ENCODE results near the gene ZC2HC1B. TPM values are rescaled to one million over a fixed set of nuclear protein-coding genes. Genes with fewer than 3 reads are reported as not detected.

The ZC2HC1B gene
- total RNA-seq, 1 donor: not detected

DNA sequence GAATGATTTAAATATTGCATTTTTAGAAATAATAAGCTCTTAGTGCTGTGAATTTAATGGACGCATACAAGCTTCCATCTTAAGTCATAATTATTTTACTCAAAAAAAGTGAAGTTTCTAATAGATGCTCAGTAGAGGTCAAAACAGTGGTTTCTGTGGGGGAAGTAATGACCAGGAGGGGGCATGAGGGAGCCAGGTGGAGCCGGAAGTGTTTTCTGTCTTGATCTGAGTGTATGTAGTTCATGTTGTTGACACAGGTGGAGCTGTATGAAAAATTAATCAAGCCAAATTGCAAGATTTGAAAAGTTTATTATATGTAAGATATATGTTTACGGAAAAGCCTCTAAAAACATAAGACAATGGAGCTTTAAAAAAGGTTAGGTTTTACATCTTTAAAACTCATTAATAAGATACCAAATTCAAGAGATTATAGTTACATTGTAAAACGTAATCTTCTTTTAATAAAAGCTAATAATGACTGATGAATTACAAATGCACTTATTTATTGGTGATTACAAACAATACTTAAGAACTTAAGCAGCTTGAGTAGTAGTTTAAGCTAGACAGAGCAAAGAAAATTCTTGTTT lies 75.8 kb downstream of the ZC2HC1B start:
- H3K4me3 ChIP-seq (ENCODE audit: low read depth, low read length): no peak overlapping the region
- DNase-seq (ENCODE audit: low read depth): peak; percentile 56
- peak; percentile 70 for TF ChIP-seq CTCF (IDR thresholded peaks at IDR 0.05; ENCODE audit: insufficient read depth, low read depth, low read length)

DNA sequence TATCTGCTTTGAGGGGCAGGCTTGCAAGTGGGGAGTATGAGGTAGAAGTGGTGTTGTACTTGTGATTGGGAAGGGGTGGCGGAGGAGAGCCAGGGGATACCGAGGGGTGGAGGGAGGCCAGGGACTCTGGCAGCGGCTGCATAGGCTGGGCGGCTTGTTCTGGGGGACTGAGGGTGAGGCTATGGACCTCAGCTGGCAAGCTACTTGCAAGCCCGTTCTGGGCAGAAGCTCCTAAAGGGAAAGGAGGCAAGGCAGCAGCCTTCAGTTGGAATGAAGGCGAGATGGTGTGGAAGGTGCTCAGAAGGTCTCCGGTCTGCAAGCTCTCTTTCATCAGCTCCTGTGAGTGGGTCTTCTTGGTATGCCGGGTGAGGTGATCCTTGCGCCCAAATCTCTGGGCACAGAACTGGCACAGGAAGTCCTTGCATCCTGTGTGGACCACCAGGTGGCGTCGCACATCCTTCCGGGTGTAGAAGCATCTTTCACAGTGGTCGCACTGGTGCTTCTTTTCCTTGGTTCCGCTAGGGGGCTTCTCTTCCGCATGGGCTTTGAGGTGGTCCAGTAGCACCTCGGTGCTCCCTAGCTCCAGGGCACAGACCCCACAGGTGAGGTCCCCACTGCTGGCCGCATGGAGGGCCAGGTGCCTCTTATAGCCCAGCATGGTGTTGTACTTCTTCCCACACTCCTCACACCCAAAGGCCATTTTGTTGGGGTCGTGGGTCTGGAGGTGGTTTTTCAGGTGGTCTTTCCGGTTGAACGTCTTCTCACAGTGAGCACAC lies 77.8 kb downstream of the ZC2HC1B start:
- H3K4me3 ChIP-seq (ENCODE audit: low read depth, low read length): no peak overlapping the region
- peak; percentile 67 for TF ChIP-seq CTCF (IDR thresholded peaks at IDR 0.05; ENCODE audit: insufficient read depth, low read depth, low read length)
- DNase-seq (ENCODE audit: low read depth): peak; percentile 61

DNA sequence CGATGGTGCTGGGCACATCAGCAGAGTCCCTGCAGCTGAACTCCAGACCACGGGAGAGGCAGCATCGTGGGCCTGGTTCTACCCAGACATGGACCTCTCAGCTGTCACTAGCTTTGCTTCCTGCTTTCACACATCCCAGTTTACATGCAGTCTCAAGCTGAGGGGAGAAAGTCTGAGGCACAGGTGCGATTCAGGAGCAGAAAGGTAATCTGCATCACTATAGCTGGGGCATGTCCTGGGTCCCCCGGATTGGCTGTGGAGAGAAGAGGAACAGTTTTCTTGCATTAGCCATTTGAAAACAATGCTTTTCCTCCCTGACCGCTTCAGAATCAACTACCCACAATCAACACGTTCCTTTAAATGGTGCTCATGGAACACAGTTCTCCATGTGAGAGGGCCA lies 83.9 kb downstream of the ZC2HC1B start:
- no peak for TF ChIP-seq CTCF (IDR thresholded peaks at IDR 0.05; ENCODE audit: insufficient read depth, low read depth, low read length)
- DNase-seq (ENCODE audit: low read depth): no peak
- no peak overlapping the region for H3K4me3 ChIP-seq (ENCODE audit: low read depth, low read length)

DNA sequence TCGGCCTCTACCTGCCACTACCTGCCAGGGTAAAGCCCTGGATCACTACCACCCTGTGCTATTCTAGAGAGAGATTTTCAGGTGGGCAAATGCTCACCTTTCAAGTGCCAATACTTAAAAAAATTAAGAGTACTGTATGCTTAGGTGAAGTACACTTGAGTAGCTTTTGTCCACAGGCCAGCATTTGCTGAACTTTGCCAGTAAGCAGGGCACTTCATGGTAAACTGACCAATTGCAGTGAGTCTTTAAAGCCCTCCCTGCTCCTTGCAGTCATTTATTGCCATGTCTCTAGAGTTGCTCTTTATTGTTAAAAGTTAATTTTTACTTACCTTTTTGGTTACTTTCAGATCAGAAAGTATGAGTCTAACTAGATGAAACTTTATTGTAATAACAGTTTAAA lies 85.3 kb downstream of the ZC2HC1B start:
- TF ChIP-seq CTCF (IDR thresholded peaks at IDR 0.05; ENCODE audit: insufficient read depth, low read depth, low read length): no peak
- H3K4me3 ChIP-seq (ENCODE audit: low read depth, low read length): no peak overlapping the region
- DNase-seq (ENCODE audit: low read depth): no peak

DNA sequence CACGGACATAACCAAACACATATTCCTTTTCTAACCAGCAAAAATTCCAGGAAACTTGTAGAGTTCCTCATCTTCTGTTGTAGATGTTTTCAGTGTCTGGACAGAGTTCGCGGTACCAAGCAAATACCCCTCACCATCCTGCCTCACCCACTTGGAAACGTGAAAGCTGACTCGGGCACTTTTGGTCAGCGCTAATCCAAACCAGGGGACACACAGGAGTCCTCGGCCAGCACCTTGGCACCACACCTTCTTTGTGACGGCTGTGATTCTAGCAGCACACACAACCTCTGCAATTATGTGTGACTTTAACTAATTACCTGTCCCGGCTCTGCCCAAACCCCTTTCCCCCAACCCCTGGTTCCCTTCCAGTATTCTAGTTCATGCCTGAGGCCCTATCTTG lies 85.7 kb downstream of the ZC2HC1B start:
- H3K4me3 ChIP-seq (ENCODE audit: low read depth, low read length): no peak overlapping the region
- DNase-seq (ENCODE audit: low read depth): no peak
- TF ChIP-seq CTCF (IDR thresholded peaks at IDR 0.05; ENCODE audit: insufficient read depth, low read depth, low read length): no peak

DNA sequence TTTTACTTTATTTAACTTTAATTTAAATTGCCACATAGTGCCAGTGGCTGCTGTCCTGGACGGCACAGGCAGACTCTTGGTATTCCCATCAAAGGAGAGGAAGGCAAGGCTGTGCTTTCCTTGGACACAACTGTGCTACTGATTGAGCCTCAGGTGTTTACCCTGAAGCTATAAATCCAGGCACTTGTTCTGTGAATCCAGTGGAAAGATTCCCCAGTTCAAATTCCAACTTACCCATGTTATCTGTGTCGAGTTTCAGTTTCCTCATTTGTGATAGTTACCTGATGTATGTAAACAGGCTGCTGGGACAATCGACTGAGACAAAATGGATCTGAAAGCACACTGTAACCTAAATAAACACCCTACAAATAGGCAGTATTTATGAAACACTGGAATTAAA lies 86.6 kb downstream of the ZC2HC1B start:
- no peak for TF ChIP-seq CTCF (IDR thresholded peaks at IDR 0.05; ENCODE audit: insufficient read depth, low read depth, low read length)

More for the DNA sequence above, 86.6 kb downstream of the ZC2HC1B start:
- DNase-seq (ENCODE audit: low read depth): no peak
- H3K4me3 ChIP-seq (ENCODE audit: low read depth, low read length): no peak overlapping the region

All from fibroblast of villous mesenchyme (primary cell).